Measurements from ENCODE around the gene HDAC4.

Gene HDAC4

GRCh38 chr2:239150125-239151011, 250.5 kb downstream of the HDAC4 start:
- no peak overlapping the region for H3K27ac ChIP-seq
- TF ChIP-seq CTCF (IDR thresholded peaks at IDR 0.05) (no peak), ZFX (IDR thresholded peaks at IDR 0.05; ENCODE audit: borderline replicate concordance) (no peak)

- no peak overlapping the region for H3K27ac ChIP-seq
- TF ChIP-seq CTCF (IDR thresholded peaks at IDR 0.05): no peak
- no peak for TF ChIP-seq ZFX (IDR thresholded peaks at IDR 0.05; ENCODE audit: borderline replicate concordance)
Measured at GRCh38 chr2:239149501-239149900, 251.3 kb downstream of the HDAC4 start.

DNA sequence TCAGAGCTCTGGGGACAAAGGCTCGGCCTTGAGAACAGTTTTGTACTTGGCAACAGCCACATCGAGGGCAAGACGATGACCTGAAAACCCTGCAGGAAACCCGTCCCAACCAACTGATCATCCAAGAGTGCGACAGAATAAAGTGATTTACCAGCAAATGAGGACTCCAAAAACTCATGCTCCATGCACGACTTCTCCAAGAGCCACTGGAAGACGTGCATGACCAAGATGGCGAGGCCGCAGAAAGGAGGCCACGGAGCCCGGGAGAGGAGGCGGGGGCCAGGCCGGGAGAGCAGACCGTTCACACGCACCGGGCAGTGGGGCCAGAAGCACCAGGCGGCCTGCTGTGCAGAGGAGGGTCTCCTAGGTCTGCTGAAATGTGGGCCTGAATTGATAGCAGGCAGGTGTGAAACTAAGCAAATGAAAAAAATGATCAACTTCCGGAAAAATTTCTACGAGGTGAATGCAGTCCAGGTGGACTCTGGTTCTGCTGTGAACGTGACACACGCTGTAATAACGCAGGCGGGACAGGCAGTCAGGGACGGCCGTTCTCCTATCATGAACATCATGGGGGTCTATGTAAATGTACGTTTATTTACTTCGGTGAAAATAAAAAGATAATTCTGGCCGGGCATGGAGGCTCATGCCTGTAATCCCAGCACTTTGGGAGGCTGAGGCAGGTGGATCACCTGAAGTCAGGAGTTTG, 252.2 kb downstream of the HDAC4 start:
- no peak overlapping the region for H3K27ac ChIP-seq
- TF ChIP-seq CTCF (IDR thresholded peaks at IDR 0.05): no peak
- no peak for TF ChIP-seq ZFX (IDR thresholded peaks at IDR 0.05; ENCODE audit: borderline replicate concordance)

DNA sequence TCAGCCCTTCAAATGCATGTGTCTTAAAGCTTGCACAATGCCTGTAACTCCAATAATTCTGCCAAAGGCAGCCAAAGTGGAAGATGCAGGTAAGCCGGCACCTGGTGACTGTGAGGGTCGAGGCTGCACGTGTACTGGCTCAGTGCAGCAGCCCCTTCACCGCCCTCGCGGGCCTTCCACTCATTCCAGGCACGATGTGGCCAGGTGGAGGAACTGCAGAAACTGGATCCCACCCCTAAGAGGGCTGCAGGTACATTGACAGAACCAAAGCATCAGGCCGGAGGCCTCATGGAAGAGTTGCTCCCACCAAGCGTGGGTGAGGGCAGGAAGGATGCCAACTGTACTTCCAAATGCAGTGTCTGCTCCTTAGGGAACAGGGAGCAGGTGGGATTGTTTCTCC, 253.4 kb downstream of the HDAC4 start:
- no peak overlapping the region for H3K27ac ChIP-seq
- no peak for TF ChIP-seq ZFX (IDR thresholded peaks at IDR 0.05; ENCODE audit: borderline replicate concordance)
- TF ChIP-seq CTCF (IDR thresholded peaks at IDR 0.05): no peak

- TF ChIP-seq ZFX (IDR thresholded peaks at IDR 0.05; ENCODE audit: borderline replicate concordance) (no peak), CTCF (IDR thresholded peaks at IDR 0.05) (no peak)
Measured at GRCh38 chr2:239146741-239147181, 254.1 kb downstream of the HDAC4 start.

GRCh38 chr2:239146011-239146641, 254.7 kb downstream of the HDAC4 start:
- no peak overlapping the region for H3K27ac ChIP-seq
- TF ChIP-seq CTCF (IDR thresholded peaks at IDR 0.05) (no peak), ZFX (IDR thresholded peaks at IDR 0.05; ENCODE audit: borderline replicate concordance) (no peak)

More at GRCh38 chr2:239146741-239147181, 254.1 kb downstream of the HDAC4 start:
- H3K27ac ChIP-seq: no peak overlapping the region

All from 22Rv1 (cell line).